Nephron (organoid): ENCODE measurements around the gene SECISBP2L.
"Not testable (repeated sequence)": the region's sequence is repeated elsewhere in the genome, so short reads cannot be mapped to it uniquely, and the experiment has no call there.

Source experiments
- H3K27ac Mint-ChIP-seq, 3 experiments: 2 replicates each; pipeline ENCODE4 v1.8.0; 2020; ENCODE audit warnings: mixed read lengths in 3 of 3, mild to moderate bottlenecking in 2 of 3, moderate library complexity in 1 of 3
- H3K27me3 Mint-ChIP-seq: 2 replicates; pipeline ENCODE4 v1.8.0; 2021; ENCODE audit warnings: low read depth, mild to moderate bottlenecking, moderate library complexity, mixed read lengths
- H3K36me3 Mint-ChIP-seq: 2 replicates; pipeline ENCODE4 v1.8.0; 2020; ENCODE audit warnings: low read depth, mixed read lengths
- H3K4me1 Mint-ChIP-seq: 2 replicates; pipeline ENCODE4 v1.8.0; 2020; ENCODE audit warnings: mixed read lengths
- H3K4me3 Mint-ChIP-seq, 3 experiments: 2 replicates each; pipeline ENCODE4 v1.8.0; 2020; ENCODE audit warnings: mild to moderate bottlenecking in 3 of 3, mixed read lengths in 3 of 3, moderate library complexity in 2 of 3
- H3K9me3 Mint-ChIP-seq: 2 replicates; pipeline ENCODE4 v1.8.0; 2020; ENCODE audit warnings: mixed read lengths
- TF ChIP-seq, protein P1 (sequence below), 3 experiments: fragments of 200-600 bp; sonication (generic); IDR thresholded peaks; one replicate each; pipeline ENCODE4 v1.5.0; 2021; ENCODE audit warnings: antibody characterized with exemption in 3 of 3; ENCODE audit not compliant: unreplicated experiment in 3 of 3

Gene SECISBP2L

GRCh38 chr15:48972750-48973503 lies 73.3 kb downstream of the SECISBP2L start:
- Mint-ChIP-seq H3K27ac (no peak overlapping the region), H3K4me1 (peaks cover 10% of the 10 kb centered on the region), H3K27me3 (peaks cover 10% of the 10 kb centered on the region), H3K36me3 (no peaks in the 10 kb centered on the region), H3K9me3 (peaks cover 7% of the 10 kb centered on the region), H3K4me3 (no peak overlapping the region)
- TF ChIP-seq, protein P1, sequence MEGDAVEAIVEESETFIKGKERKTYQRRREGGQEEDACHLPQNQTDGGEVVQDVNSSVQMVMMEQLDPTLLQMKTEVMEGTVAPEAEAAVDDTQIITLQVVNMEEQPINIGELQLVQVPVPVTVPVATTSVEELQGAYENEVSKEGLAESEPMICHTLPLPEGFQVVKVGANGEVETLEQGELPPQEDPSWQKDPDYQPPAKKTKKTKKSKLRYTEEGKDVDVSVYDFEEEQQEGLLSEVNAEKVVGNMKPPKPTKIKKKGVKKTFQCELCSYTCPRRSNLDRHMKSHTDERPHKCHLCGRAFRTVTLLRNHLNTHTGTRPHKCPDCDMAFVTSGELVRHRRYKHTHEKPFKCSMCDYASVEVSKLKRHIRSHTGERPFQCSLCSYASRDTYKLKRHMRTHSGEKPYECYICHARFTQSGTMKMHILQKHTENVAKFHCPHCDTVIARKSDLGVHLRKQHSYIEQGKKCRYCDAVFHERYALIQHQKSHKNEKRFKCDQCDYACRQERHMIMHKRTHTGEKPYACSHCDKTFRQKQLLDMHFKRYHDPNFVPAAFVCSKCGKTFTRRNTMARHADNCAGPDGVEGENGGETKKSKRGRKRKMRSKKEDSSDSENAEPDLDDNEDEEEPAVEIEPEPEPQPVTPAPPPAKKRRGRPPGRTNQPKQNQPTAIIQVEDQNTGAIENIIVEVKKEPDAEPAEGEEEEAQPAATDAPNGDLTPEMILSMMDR (IDR thresholded peaks at IDR 0.05; ENCODE audit: unreplicated experiment in 3 of 3) = no peak

DNA sequence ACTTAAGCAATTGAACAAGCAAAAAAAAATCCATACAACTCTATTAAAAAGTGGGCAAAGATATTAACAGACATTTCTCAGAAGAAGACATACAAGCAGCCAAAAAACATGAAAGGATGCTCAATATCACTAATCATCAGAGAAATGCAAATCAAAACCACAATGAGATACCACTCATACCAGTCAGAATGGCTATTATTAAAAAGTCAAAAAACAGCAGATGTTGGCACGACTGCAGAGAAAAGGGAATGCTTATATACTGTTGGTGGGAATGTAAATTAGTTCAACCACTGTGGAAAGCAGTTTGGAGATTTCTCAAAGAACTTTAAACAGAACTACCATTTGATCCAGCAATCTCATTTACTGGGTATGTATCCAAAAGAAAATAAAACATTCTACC lies 75.3 kb downstream of the SECISBP2L start:
- not testable (repeated sequence) for H3K27ac Mint-ChIP-seq, H3K4me3 Mint-ChIP-seq, H3K9me3 Mint-ChIP-seq, H3K36me3 Mint-ChIP-seq, H3K27me3 Mint-ChIP-seq
- H3K4me1 Mint-ChIP-seq = peaks cover 10% of the 10 kb centered on the region

- Mint-ChIP-seq H3K4me3 (no peak overlapping the region), H3K27ac (no peak overlapping the region), H3K4me1 (peaks cover 12% of the 10 kb centered on the region), H3K36me3 (no peaks in the 10 kb centered on the region), H3K9me3 (peaks cover 7% of the 10 kb centered on the region), H3K27me3 (peaks cover 11% of the 10 kb centered on the region)
- TF ChIP-seq, protein P1 (IDR thresholded peaks at IDR 0.05; ENCODE audit: unreplicated experiment in 3 of 3) = no peak
Observed at GRCh38 chr15:48968066-48968465, 78.2 kb downstream of the SECISBP2L start.

GRCh38 chr15:48967336-48967735 lies 78.9 kb downstream of the SECISBP2L start:
- Mint-ChIP-seq H3K27me3 (peaks cover 11% of the 10 kb centered on the region), H3K27ac (no peak overlapping the region), H3K36me3 (no peaks in the 10 kb centered on the region), H3K4me1 (peaks cover 12% of the 10 kb centered on the region), H3K9me3 (peaks cover 7% of the 10 kb centered on the region), H3K4me3 (no peak overlapping the region)
- TF ChIP-seq, protein P1 (IDR thresholded peaks at IDR 0.05; ENCODE audit: unreplicated experiment in 3 of 3) = no peak

DNA sequence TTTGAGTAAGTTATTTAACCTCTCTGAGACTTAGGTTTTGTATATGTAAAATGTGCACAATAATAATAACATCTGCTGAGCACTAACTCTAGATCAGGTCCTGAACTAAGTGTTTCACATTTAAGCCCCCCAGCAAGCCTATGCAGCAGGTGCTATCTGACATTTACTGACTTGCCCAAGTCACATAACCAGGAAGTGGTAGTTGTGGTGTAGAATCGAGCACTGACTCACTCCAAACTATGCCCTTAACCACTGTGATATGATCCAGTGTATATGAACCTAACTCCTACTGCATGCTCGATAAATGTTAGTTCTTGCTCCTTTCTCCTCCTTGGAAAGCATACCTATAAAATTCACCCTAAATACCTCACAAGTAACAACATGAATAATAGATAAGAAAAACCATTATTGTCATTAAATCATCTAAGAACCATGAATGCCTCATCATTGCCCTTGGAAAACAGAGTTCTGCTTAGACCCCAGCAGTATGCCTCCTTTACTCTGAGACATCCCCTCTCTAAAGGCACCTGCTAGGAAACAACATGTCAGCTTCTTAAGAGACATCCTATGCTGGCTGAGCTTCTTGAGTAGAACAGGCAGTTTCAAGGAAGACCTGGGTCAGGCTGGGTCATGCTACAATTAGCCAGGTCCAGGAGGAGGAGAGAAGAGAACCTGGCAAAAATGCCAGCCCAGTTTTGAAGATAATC lies 79.5 kb downstream of the SECISBP2L start:
- Mint-ChIP-seq H3K27ac (no peak overlapping the region), H3K4me1 (peaks cover 12% of the 10 kb centered on the region), H3K9me3 (peaks cover 7% of the 10 kb centered on the region), H3K27me3 (peaks cover 15% of the 10 kb centered on the region), H3K36me3 (no peaks in the 10 kb centered on the region), H3K4me3 (peak overlapping the region in 1 of 3 experiments; percentile 18)
- TF ChIP-seq, protein P1 (IDR thresholded peaks at IDR 0.05; ENCODE audit: unreplicated experiment in 3 of 3) = no peak

GRCh38 chr15:48965972-48966371 lies 80.3 kb downstream of the SECISBP2L start:
- peaks cover 12% of the 10 kb centered on the region for H3K4me1 Mint-ChIP-seq
- no peaks in the 10 kb centered on the region for H3K36me3 Mint-ChIP-seq
- TF ChIP-seq, protein P1 (IDR thresholded peaks at IDR 0.05; ENCODE audit: unreplicated experiment in 3 of 3) = no peak
- peaks cover 22% of the 10 kb centered on the region for H3K27me3 Mint-ChIP-seq
- H3K27ac Mint-ChIP-seq = no peak overlapping the region
- no peak overlapping the region for H3K4me3 Mint-ChIP-seq
- H3K9me3 Mint-ChIP-seq = peaks cover 7% of the 10 kb centered on the region
